Measurements from ENCODE around the gene BCL2L12.

BCL2L12 gene

DNA sequence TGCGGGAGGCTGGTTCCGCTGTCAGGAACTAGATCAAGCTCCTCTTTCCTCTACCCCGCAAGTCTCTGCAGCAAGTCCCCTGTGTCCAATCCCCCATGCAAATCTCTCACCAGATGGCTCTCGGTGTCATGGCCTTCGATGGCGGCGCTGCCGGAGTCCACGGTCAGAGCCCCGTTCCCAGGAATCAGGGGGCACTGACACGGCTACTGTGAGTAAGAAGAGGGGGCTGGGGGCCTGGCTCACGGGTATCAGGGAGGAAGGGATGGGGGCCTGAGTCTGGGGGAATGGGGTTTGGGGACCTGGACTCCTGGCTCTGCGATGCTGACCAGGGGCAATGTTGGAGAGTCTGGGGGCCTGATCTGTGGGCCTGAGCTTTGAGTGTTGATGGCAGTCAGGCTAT, 19.7 kb upstream of the BCL2L12 start:
- Histone ChIP-seq H3K4me3 (ENCODE audit: low read length) (no peak overlapping the region), H3K9me3 (ENCODE audit: insufficient read depth, low read depth, low read length) (no peaks in the 10 kb centered on the region), H3K4me1 (ENCODE audit: insufficient read depth, low read length) (peaks cover 12% of the 10 kb centered on the region), H3K36me3 (ENCODE audit: insufficient read depth, low read depth, low read length) (peaks cover 44% of the 10 kb centered on the region), H3K27me3 (ENCODE audit: insufficient read depth, low read length) (no peaks in the 10 kb centered on the region), H3K27ac (ENCODE audit: low read length) (no peak overlapping the region), H3K9ac (ENCODE audit: low read depth, low read length) (no peak overlapping the region)

DNA sequence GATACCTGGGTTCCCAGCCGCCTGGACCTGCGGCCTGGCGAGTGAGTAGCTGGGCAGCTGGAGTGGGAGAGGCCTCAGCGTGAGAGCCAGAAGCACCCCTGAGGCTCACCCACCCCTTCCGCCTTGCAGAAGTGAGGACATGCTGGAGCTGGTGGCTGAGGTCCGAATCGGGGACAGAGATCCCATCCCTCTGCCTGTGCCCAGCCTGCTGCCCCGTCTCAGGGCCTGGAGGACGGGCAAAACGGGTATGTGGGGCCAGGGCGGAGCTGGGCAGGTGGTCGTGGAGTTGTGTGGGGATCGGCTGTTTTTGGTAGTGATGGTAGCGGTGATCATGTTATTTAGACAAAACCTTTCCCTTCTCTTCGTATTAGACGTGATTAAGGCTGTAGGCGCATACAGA, 19.1 kb upstream of the BCL2L12 start:
- Histone ChIP-seq H3K9me3 (ENCODE audit: insufficient read depth, low read depth, low read length) (no peaks in the 10 kb centered on the region), H3K27me3 (ENCODE audit: insufficient read depth, low read length) (no peaks in the 10 kb centered on the region), H3K36me3 (ENCODE audit: insufficient read depth, low read depth, low read length) (peaks cover 44% of the 10 kb centered on the region), H3K9ac (ENCODE audit: low read depth, low read length) (no peak overlapping the region), H3K27ac (ENCODE audit: low read length) (no peak overlapping the region), H3K4me1 (ENCODE audit: insufficient read depth, low read length) (peaks cover 7% of the 10 kb centered on the region), H3K4me3 (ENCODE audit: low read length) (no peak overlapping the region)

DNA sequence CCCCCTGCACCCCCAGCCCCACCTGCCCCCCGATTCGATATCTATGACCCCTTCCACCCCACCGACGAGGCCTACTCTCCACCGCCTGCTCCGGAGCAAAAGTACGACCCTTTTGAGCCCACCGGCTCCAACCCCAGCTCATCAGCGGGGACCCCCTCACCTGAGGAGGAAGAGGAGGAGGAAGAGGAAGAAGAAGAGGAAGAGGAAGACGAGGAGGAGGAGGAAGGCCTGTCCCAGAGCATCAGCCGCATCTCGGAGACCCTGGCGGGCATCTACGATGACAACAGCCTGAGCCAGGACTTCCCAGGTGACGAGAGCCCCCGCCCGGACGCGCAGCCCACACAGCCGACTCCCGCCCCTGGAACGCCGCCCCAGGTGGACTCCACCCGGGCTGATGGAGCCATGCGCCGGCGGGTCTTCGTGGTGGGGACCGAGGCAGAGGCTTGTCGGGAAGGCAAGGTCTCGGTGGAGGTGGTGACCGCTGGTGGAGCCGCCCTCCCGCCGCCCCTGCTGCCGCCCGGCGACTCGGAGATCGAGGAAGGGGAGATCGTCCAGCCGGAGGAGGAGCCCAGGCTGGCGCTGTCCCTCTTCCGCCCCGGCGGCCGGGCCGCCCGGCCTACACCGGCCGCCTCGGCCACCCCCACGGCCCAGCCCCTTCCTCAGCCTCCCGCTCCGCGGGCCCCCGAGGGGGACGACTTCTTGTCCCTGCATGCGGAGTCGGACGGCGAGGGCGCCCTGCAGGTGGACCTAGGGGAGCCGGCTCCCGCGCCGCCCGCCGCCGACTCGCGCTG, 14.5 kb upstream of the BCL2L12 start:
- no peaks in the 10 kb centered on the region for H3K27me3 ChIP-seq (ENCODE audit: insufficient read depth, low read length)
- no peak overlapping the region for H3K4me3 ChIP-seq (ENCODE audit: low read length)
- H3K4me1 ChIP-seq (ENCODE audit: insufficient read depth, low read length), result no peaks in the 10 kb centered on the region
- no peaks in the 10 kb centered on the region for H3K9me3 ChIP-seq (ENCODE audit: insufficient read depth, low read depth, low read length)
- no peak overlapping the region for H3K9ac ChIP-seq (ENCODE audit: low read depth, low read length)
- H3K36me3 ChIP-seq (ENCODE audit: insufficient read depth, low read depth, low read length), result peaks cover 76% of the 10 kb centered on the region
- H3K27ac ChIP-seq (ENCODE audit: low read length), result no peak overlapping the region

DNA sequence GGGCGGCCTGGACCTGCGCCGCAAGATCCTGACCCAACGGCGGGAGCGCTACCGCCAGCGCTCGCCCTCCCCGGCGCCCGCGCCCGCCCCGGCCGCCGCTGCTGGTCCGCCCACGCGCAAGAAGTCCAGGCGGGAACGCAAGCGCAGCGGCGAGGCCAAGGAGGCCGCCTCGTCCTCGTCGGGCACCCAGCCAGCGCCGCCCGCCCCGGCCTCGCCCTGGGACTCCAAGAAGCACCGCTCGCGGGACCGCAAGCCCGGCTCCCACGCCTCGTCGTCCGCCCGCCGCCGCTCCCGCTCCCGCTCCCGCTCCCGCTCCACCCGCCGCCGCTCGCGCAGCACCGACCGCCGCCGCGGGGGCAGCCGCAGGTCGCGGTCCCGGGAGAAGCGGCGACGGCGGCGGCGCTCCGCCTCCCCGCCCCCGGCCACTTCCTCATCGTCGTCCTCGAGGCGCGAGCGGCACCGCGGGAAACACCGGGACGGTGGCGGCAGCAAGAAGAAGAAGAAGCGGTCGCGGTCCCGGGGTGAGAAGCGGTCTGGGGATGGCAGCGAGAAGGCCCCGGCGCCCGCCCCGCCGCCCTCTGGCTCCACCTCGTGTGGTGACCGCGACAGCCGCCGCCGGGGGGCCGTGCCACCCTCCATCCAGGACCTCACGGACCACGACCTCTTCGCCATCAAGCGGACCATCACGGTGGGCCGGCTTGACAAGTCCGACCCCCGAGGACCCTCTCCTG, 13.7 kb upstream of the BCL2L12 start:
- Histone ChIP-seq H3K27ac (ENCODE audit: low read length) (no peak overlapping the region), H3K27me3 (ENCODE audit: insufficient read depth, low read length) (no peaks in the 10 kb centered on the region), H3K9me3 (ENCODE audit: insufficient read depth, low read depth, low read length) (no peaks in the 10 kb centered on the region), H3K4me1 (ENCODE audit: insufficient read depth, low read length) (no peaks in the 10 kb centered on the region), H3K9ac (ENCODE audit: low read depth, low read length) (no peak overlapping the region), H3K36me3 (ENCODE audit: insufficient read depth, low read depth, low read length) (peaks cover 77% of the 10 kb centered on the region), H3K4me3 (ENCODE audit: low read length) (no peak overlapping the region)

DNA sequence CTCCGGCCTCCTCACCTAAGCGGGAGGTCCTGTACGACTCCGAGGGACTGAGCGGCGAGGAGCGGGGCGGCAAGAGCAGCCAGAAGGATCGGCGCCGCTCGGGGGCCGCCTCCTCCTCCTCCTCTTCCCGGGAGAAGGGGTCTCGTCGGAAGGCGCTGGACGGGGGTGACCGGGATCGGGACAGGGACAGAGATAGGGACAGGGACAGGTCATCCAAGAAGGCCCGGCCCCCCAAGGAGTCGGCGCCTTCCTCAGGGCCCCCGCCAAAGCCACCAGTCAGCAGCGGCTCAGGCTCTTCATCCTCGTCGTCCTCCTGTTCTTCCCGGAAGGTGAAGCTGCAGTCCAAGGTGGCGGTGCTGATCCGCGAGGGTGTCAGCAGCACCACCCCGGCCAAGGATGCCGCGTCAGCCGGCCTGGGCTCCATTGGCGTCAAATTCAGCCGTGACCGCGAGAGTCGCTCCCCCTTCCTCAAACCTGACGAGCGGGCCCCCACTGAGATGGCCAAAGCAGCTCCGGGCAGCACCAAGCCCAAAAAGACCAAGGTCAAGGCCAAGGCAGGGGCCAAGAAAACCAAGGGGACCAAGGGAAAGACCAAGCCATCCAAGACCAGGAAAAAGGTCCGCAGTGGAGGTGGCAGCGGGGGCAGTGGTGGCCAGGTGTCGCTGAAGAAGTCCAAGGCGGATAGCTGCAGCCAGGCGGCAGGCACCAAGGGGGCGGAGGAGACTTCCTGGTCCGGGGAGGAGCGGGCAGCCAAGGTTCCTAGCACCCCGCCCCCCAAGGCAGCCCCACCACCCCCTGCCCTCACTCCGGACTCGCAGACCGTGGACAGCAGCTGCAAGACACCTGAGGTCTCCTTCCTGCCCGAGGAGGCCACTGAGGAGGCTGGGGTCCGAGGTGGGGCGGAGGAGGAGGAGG, 12.9 kb upstream of the BCL2L12 start:
- no peak overlapping the region for H3K4me3 ChIP-seq (ENCODE audit: low read length)
- no peak overlapping the region for H3K9ac ChIP-seq (ENCODE audit: low read depth, low read length)
- peaks cover 77% of the 10 kb centered on the region for H3K36me3 ChIP-seq (ENCODE audit: insufficient read depth, low read depth, low read length)
- no peaks in the 10 kb centered on the region for H3K4me1 ChIP-seq (ENCODE audit: insufficient read depth, low read length)
- H3K27ac ChIP-seq (ENCODE audit: low read length), result no peak overlapping the region
- H3K9me3 ChIP-seq (ENCODE audit: insufficient read depth, low read depth, low read length), result no peaks in the 10 kb centered on the region
- H3K27me3 ChIP-seq (ENCODE audit: insufficient read depth, low read length), result no peaks in the 10 kb centered on the region

DNA sequence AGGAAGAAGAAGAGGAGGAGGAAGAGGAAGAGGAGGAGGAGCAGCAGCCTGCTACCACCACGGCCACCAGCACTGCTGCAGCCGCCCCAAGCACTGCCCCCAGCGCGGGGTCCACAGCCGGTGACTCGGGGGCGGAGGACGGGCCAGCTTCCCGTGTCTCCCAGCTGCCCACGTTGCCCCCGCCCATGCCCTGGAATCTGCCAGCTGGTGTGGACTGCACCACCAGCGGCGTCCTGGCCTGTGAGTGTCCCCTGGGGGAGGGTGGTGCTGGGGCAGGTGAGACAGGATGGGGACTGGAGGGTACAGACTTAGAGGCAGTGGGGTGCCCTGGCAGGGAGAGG, 12.3 kb upstream of the BCL2L12 start:
- Histone ChIP-seq H3K9me3 (ENCODE audit: insufficient read depth, low read depth, low read length) (no peaks in the 10 kb centered on the region), H3K36me3 (ENCODE audit: insufficient read depth, low read depth, low read length) (peaks cover 78% of the 10 kb centered on the region), H3K27me3 (ENCODE audit: insufficient read depth, low read length) (no peaks in the 10 kb centered on the region), H3K4me1 (ENCODE audit: insufficient read depth, low read length) (no peaks in the 10 kb centered on the region), H3K9ac (ENCODE audit: low read depth, low read length) (no peak overlapping the region), H3K4me3 (ENCODE audit: low read length) (no peak overlapping the region), H3K27ac (ENCODE audit: low read length) (no peak overlapping the region)

DNA sequence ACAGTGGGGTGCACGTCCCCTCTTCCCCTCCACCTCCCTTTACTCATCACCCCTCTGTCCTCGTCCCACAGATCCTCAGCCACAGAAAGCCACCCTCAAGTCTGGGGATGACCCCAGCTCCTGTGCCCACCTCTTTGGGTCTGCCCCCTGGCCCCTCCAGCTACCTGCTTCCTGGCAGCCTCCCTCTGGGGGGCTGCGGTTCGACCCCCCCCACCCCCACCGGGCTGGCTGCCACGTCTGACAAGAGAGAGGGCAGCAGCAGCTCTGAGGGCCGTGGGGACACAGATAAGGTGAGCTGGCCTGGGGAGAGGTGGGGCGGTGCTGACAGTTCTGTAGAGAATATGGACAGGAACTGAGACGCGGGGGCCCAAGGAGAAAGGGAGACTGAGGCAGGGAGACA, 11.2 kb upstream of the BCL2L12 start:
- Histone ChIP-seq H3K9ac (ENCODE audit: low read depth, low read length) (no peak overlapping the region), H3K4me3 (ENCODE audit: low read length) (no peak overlapping the region), H3K27ac (ENCODE audit: low read length) (no peak overlapping the region), H3K4me1 (ENCODE audit: insufficient read depth, low read length) (no peaks in the 10 kb centered on the region), H3K36me3 (ENCODE audit: insufficient read depth, low read depth, low read length) (peaks cover 82% of the 10 kb centered on the region), H3K27me3 (ENCODE audit: insufficient read depth, low read length) (no peaks in the 10 kb centered on the region), H3K9me3 (ENCODE audit: insufficient read depth, low read depth, low read length) (no peaks in the 10 kb centered on the region)

DNA sequence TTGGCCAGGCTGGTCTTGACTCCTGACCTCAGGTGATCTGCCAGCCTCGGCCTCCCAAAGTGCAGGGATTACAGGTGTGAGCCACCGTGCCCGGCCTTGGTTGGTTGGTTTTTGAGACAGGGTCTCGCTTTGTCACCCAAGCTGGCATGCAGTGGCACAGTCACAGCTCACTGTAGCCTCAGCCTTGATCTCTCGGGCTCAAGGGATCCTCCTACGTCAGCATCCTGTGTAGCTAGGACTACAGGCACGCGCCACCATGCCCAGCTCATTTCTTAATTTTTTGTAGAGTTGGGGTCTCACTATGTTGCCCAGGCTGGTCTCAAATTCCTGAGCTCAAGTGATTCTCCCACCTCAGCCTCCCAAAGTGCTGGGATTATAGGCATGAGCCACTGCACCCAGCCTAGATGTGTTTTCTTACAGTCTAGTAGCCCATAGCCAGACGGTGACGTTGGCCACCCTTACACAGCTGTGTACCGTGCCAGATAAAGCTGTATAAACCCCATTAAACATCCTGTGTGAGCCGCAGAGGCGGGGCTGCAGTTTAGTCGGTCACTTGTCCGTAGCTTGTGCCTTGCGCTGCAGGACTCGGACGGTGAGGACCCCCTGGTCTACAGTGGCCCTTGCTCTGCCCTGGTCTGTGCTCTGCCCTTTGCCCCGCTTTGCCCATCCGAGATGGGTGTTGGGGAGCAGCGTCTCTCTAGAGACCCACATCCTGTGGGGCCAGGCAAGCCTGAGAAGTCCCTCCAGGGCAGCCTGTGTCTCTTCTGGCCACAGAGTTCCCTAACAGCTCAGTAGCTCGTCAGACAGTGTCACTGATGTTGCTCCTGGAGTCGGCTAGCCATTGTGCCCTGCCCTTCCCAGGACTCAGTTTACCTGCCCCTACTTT, 9.9 kb upstream of the BCL2L12 start:
- Histone ChIP-seq H3K9ac (ENCODE audit: low read depth, low read length) (no peak overlapping the region), H3K36me3 (ENCODE audit: insufficient read depth, low read depth, low read length) (peaks cover 83% of the 10 kb centered on the region), H3K4me1 (ENCODE audit: insufficient read depth, low read length) (no peaks in the 10 kb centered on the region), H3K27me3 (ENCODE audit: insufficient read depth, low read length) (no peaks in the 10 kb centered on the region), H3K9me3 (ENCODE audit: insufficient read depth, low read depth, low read length) (peaks cover 10% of the 10 kb centered on the region), H3K4me3 (ENCODE audit: low read length) (no peak overlapping the region), H3K27ac (ENCODE audit: low read length) (no peak overlapping the region)

DNA sequence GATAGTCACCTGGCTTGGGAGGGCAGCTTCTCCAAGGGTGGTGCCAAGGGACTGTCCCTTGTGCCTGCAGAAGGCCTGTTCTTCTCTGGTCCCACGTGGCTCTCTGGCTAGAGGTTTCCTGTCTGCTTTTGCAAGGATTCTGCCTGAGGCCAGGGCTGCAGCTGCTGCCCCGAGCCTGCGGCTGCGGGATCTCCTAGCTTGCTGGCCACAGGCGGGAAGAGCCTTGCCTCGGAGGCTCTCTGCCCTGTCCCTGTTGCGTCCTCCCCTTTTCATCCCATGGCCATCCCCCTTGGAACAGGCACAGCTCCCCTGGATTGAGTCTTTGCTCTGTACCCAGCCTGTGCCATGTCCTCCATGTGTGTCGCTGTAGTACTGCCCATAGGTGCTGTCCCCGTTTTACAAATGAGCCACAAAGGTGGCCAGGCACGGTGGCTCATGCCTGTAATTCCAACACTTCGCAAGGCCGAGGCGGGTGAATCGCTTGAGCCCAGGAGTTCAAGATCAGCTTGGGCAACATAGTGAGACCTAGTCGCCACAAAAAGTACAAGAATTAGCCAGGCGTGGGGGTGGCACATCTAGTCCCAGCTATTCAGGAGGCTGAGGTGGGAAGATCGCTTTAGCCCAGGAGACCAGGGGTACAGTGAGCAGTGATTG, 9.2 kb upstream of the BCL2L12 start:
- Histone ChIP-seq H3K9ac (ENCODE audit: low read depth, low read length) (peak overlapping the region; percentile 67), H3K4me1 (ENCODE audit: insufficient read depth, low read length) (no peaks in the 10 kb centered on the region), H3K36me3 (ENCODE audit: insufficient read depth, low read depth, low read length) (peaks cover 91% of the 10 kb centered on the region), H3K27me3 (ENCODE audit: insufficient read depth, low read length) (no peaks in the 10 kb centered on the region), H3K27ac (ENCODE audit: low read length) (no peak overlapping the region), H3K9me3 (ENCODE audit: insufficient read depth, low read depth, low read length) (peaks cover 10% of the 10 kb centered on the region), H3K4me3 (ENCODE audit: low read length) (no peak overlapping the region)

DNA sequence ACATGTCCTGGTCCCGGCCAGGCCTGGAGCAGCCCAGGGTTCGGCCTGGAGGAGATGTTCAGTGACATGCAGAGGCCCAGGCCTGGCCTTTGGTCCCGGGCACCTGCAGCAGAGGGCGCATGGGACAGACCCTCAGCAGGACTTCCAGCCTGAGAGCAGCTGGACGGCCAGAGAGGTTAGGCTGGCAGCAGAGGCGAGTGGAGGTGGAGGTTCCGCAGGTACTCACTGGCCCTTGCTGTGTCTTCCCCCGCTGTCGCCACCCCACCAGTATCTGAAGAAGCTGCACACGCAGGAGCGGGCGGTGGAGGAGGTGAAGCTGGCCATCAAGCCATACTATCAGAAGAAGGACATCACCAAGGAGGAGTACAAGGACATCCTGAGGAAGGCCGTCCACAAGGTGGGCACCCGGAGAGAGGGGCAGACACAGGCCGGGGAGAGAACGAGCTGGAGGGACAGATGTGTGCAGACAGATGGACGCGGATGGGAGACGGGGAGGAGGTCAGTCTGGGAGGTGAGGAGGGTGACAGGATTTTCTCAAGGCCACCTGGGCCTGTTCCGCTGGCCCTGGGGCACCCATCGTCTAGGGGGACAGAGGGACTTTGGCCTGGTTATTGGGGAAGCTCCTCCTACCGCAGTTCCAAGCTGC, 8.1 kb upstream of the BCL2L12 start:
- Histone ChIP-seq H3K27me3 (ENCODE audit: insufficient read depth, low read length) (no peaks in the 10 kb centered on the region), H3K36me3 (ENCODE audit: insufficient read depth, low read depth, low read length) (peaks cover 97% of the 10 kb centered on the region), H3K4me1 (ENCODE audit: insufficient read depth, low read length) (no peaks in the 10 kb centered on the region), H3K9ac (ENCODE audit: low read depth, low read length) (no peak overlapping the region), H3K4me3 (ENCODE audit: low read length) (no peak overlapping the region), H3K27ac (ENCODE audit: low read length) (no peak overlapping the region), H3K9me3 (ENCODE audit: insufficient read depth, low read depth, low read length) (peaks cover 10% of the 10 kb centered on the region)
